Muscle of leg (tissue), 11 donors: Measurements from ENCODE around the gene ARL6IP1. TPM values are rescaled to one million over a fixed set of nuclear protein-coding genes. Genes with fewer than 3 reads are reported as not detected.

Experiments used
- DNase-seq: peaks from one replicate; pipeline ENCODE4 v3.0.0; 2013
- H3K27ac ChIP-seq: one replicate; pipeline ENCODE4 v1.5.1; 2013; ENCODE audit warnings: mild to moderate bottlenecking, low read length, control low read depth
- H3K27me3 ChIP-seq: one replicate; pipeline ENCODE4 v1.6.1; 2013; ENCODE audit warnings: low read length; ENCODE audit not compliant: control insufficient read depth, insufficient read depth
- H3K36me3 ChIP-seq: one replicate; pipeline ENCODE4 v1.6.1; 2013; ENCODE audit warnings: low read length; ENCODE audit not compliant: control insufficient read depth, insufficient read depth
- H3K4me1 ChIP-seq: one replicate; pipeline ENCODE4 v1.6.1; 2013; ENCODE audit warnings: low read length; ENCODE audit not compliant: control insufficient read depth, insufficient read depth
- H3K4me3 ChIP-seq: one replicate; pipeline ENCODE4 v1.5.1; 2013; ENCODE audit warnings: low read length, control low read depth
- H3K9me3 ChIP-seq: replicated peaks from 2 replicates; pipeline ENCODE4 v1.6.1; 2013; ENCODE audit warnings: low read depth, low read length; ENCODE audit not compliant: control insufficient read depth
- WGBS: methylation state at CpG from one replicate; pipeline ENCODE4 v1.1.5; 2013; ENCODE audit warnings: missing lambda C conversion rate; ENCODE audit not compliant: insufficient coverage; 5-methylcytosine and 5-hydroxymethylcytosine counted together
- polyA plus RNA-seq, 8 donors: library from polyadenylated mRNA; unstranded; fragments of 120-200 nt; gene quantifications; one replicate each; pipeline versions ENCODE4 v1.2.1 to v1.2.3, GENCODE V29; 2013; ENCODE audit warnings: inconsistent platforms in 1 of 8, low replicate concordance in 1 of 8; ENCODE audit not compliant: insufficient read length in 8 of 8, insufficient read depth in 1 of 8
- total RNA-seq: library from RNA; stranded (reverse); fragments of 120-200 nt; gene quantifications from one replicate; pipeline ENCODE4 v1.2.4, GENCODE V29; 2013

The ARL6IP1 gene
- total and polyA plus RNA-seq, 9 donors: 70.0 to 134 (median 103) TPM

DNA sequence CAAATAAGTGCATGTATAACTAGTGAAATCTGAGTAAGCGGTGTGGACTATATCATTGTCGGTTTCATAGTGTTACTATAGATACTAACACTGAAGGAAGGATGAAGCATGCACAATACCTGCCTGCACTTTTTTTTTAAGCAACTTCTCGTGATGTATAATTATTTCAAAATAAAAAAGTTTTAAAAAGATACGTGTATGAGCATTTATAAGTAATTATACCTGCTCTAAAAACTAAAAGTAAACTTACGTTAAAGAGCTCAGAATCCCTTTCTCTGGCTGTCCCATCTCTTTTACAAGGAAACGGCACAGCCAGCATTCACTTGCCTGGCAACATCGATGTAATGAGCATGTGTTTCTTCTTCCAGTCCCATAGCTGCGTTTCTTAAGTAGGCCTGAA lies 31.3 kb upstream of the ARL6IP1 start:
- Histone ChIP-seq H3K4me3 (no peak overlapping the region), H3K9me3 (no peaks in the 10 kb centered on the region), H3K27me3 (no peaks in the 10 kb centered on the region), H3K27ac (no peak overlapping the region), H3K4me1 (no peaks in the 10 kb centered on the region), H3K36me3 (peaks cover 60% of the 10 kb centered on the region)
- DNase-seq: no peak
- WGBS: 97% methylated on average over 4 of the region's 8 CpGs

DNA sequence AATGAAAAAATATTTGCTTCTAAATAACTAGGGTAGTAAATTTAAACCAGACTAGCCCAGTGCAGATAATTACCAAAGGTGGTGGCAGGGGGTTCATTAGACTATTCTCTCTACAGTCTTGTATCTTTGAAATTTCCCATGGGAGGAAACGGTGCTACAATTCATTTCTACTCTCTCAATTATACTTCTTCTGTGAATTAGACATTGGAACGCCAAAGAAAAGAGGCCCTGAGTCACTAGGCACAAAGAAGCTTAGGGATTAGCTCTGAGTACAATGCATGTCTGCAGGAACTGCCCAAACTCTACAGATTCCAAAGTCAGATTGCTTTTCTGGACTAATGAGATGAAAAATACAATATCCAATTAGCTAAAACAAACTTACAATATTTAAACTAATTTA lies 30.7 kb upstream of the ARL6IP1 start:
- no CpG with 5 or more reads among the region's 2 CpGs for WGBS
- no peak overlapping the region for H3K4me3 ChIP-seq
- H3K36me3 ChIP-seq: peaks cover 56% of the 10 kb centered on the region
- H3K9me3 ChIP-seq: no peaks in the 10 kb centered on the region
- H3K27me3 ChIP-seq: no peaks in the 10 kb centered on the region
- H3K4me1 ChIP-seq: no peaks in the 10 kb centered on the region
- no peak overlapping the region for H3K27ac ChIP-seq
- no peak for DNase-seq

DNA sequence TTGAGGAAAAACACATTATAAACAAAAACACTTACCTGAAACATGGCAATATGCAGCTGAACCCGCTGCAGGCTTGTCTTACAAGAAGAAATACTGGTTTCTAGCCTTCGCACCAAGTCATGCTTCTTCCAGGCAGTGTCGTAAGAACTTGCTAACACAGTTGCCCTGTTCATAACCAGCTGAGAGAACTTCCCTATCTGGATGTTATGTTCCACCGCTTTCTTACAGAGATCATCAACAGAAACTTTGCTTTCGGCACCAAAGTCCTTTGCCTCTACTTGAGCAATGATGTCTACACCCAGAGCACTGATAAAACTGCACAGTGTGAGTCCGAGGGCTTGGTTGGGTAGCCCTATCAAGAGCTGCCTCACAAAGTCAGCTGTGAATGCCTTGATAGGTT lies 27.9 kb upstream of the ARL6IP1 start:
- 100% methylated on average over 6 of the region's 6 CpGs for WGBS
- peaks cover 35% of the 10 kb centered on the region for H3K36me3 ChIP-seq
- no peak overlapping the region for H3K27ac ChIP-seq
- no peak for DNase-seq
- no peaks in the 10 kb centered on the region for H3K9me3 ChIP-seq
- H3K27me3 ChIP-seq: no peaks in the 10 kb centered on the region
- no peak overlapping the region for H3K4me3 ChIP-seq
- no peaks in the 10 kb centered on the region for H3K4me1 ChIP-seq

DNA sequence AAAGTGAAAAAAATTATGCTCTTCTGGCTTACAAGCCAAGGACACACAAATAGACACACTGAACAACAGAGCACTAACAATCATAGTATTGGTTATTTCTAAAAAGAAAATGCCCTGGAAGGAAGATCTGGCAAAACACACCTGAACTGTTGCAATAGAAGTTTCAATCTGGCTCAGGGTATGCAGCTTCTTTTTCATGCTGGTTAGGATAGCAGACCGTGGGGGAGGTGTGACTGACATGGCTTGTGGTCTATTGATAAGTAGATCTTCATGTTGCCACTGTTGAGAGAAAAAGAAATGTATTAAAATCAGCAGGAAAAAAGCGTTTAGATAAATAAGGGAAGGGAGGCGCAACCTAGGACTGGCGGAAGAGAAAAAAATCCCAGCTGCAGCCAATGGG lies 26.5 kb upstream of the ARL6IP1 start:
- Histone ChIP-seq H3K27ac (no peak overlapping the region), H3K27me3 (no peaks in the 10 kb centered on the region), H3K4me3 (no peak overlapping the region), H3K4me1 (no peaks in the 10 kb centered on the region), H3K36me3 (peaks cover 31% of the 10 kb centered on the region), H3K9me3 (no peaks in the 10 kb centered on the region)
- WGBS: 89% methylated on average over 1 of the region's 4 CpGs
- no peak for DNase-seq

DNA sequence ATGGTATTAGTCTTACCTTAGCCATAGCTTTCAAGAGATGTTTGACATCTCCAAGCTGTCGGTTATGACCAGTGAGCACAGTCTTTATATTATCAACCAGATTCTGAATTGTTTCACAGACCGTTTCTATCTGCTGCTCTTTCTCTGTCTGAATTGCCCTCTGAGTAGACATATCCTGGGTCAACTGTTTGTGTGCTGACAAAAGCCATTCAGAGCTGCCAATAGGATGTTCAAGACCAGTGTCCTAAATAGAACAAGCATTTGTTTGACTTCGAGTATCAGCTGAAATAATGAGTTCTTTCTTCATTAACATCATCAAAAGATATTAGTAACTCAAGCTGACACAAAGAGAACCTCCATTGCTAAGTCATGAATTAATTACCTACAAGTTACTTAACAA lies 14.9 kb upstream of the ARL6IP1 start:
- Histone ChIP-seq H3K4me3 (no peak overlapping the region), H3K27ac (no peak overlapping the region), H3K9me3 (no peaks in the 10 kb centered on the region), H3K36me3 (peaks cover 34% of the 10 kb centered on the region), H3K27me3 (no peaks in the 10 kb centered on the region), H3K4me1 (no peaks in the 10 kb centered on the region)
- no peak for DNase-seq
- 80% methylated on average over 1 of the region's 3 CpGs for WGBS

DNA sequence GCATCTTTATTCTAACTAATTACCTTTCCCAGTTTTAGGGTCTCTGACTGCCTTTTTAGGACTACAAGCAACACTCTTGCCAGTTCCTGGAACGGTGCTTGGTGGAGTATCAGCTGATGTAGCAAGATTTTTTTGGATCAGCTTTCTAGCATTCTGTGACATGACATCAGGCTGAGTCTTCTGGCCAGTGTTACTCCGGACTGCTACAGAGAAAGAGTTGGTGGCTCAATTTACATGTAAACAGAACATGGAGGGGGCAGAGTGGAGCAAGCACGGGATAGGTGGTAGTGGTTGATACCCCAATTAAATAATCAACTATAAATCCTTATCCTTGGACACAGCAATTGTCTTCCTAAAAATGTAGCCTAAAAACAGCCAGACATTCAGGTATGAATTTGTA lies 10.6 kb upstream of the ARL6IP1 start:
- 89% methylated on average over 1 of the region's 3 CpGs for WGBS
- no peak overlapping the region for H3K27ac ChIP-seq
- peaks cover 32% of the 10 kb centered on the region for H3K36me3 ChIP-seq
- H3K27me3 ChIP-seq: no peaks in the 10 kb centered on the region
- no peak for DNase-seq
- H3K9me3 ChIP-seq: no peaks in the 10 kb centered on the region
- no peaks in the 10 kb centered on the region for H3K4me1 ChIP-seq
- H3K4me3 ChIP-seq: no peak overlapping the region

DNA sequence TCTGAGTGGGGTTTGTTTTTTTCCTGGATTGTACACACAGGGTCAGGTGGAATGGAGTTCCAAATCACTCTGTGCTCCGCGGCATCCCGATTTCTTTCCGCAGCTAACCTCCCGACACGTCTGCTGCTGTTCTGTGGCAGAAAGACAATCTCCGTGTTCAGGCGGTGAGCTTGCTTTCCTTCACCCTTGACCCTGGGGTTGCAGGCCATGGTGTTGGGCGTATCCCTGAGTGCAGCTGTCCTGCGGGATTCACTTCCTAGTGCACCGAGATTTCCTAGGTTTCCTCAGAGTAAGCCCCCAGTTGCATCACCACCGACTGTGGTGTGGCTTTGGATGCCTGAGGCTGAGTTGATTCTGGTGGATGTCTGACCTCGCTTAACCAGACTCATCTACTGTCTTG lies 7.8 kb upstream of the ARL6IP1 start:
- 97% methylated on average over 10 of the region's 13 CpGs for WGBS
- H3K36me3 ChIP-seq: peaks cover 28% of the 10 kb centered on the region
- H3K9me3 ChIP-seq: no peaks in the 10 kb centered on the region
- no peak for DNase-seq
- H3K4me1 ChIP-seq: no peaks in the 10 kb centered on the region
- no peak overlapping the region for H3K4me3 ChIP-seq
- H3K27me3 ChIP-seq: no peaks in the 10 kb centered on the region
- no peak overlapping the region for H3K27ac ChIP-seq

DNA sequence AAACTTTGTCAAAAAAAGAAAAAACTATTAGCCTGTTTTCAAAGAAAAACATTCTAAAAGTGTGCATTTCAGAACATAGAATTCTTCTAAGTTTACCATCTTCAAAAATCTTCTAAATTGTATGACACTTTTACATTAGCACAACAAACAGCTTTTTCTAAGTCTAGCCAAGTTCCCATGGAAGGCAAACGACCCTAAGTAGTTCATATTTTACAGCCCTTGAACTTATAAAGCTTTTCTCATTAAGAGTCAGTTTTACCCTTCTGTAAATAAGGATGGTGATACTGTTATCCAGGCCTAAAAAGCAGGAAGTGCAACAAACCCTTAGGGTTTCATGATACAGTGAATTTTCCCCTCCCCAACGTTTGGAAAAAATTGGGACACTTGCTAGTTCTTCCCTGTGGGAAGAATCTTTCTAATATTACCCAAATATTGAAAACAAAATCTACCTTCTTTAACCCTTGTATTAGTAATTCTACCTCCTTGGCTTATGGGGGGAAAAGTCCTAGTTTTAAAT lies 4.0 kb upstream of the ARL6IP1 start:
- no peak overlapping the region for H3K27ac ChIP-seq
- H3K4me3 ChIP-seq: no peak overlapping the region
- WGBS: no CpG with 5 or more reads among the region's 2 CpGs
- peaks cover 2% of the 10 kb centered on the region for H3K4me1 ChIP-seq
- peaks cover 14% of the 10 kb centered on the region for H3K36me3 ChIP-seq
- no peak for DNase-seq
- no peaks in the 10 kb centered on the region for H3K9me3 ChIP-seq
- H3K27me3 ChIP-seq: no peaks in the 10 kb centered on the region

DNA sequence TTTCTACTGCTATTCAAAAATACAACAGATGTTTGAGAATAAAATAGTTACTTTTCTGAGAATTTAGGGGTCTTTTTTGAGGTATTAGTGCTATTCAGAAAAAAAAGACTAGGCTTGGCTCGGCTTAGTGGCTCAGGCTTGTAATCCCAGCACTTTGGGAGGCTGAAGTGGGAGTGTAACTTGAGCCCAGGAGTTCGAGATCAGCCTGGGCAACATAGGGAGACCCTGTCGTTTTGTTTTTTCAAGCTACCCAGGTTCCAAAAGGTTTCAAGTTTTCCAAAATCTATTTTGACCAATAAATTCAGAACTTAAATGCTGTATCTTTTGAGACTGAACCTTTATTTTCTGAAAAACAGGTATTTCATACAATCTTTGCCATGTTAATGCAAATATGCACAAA lies 3.2 kb upstream of the ARL6IP1 start:
- Histone ChIP-seq H3K36me3 (peaks cover 12% of the 10 kb centered on the region), H3K9me3 (no peaks in the 10 kb centered on the region), H3K4me1 (peaks cover 8% of the 10 kb centered on the region), H3K27ac (no peak overlapping the region), H3K27me3 (no peaks in the 10 kb centered on the region), H3K4me3 (no peak overlapping the region)
- DNase-seq: no peak
- WGBS: 20% methylated on average over 2 of the region's 3 CpGs

DNA sequence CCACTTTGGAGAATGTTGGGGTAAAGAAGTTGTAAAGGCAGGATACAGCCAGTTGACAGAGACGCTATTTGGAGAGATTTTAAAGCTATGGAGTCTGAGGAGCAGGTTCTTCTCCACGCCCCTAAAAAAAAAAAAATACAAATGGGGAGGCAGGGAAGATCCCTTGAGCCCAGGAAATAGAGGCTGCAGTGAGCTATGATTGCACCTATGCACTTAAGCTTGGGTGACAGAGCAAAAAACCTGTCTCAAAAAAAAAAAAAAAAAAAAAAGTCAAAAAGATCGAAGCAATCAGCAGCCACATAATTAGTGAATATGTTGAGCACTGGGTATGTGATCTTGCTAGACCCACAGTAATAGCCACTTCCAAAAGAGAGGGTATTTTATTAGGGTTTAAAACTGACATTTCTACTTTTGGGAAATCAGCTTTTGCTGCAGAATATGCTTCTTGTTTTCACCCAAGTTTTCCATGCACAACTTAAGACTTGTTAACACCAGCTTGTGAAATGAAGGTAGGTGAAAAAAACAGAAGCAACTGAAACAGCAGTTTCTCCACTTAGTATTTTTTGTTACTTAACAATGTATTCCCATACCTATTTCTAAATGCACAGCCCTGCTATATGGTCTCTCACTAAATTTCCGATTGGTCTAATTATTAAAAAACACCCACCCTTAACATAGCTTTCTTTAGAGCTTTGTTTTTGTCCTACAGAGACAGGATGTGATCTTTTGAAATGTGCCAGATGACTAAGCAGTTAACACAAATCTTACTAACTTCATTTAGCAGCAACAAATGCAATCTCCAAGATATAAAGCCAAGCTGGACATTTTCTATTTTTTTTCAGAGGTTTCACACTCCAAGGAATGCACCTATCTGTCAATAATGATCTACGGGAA lies 2.5 kb upstream of the ARL6IP1 start:
- no peak overlapping the region for H3K27ac ChIP-seq
- peaks cover 6% of the 10 kb centered on the region for H3K36me3 ChIP-seq
- H3K27me3 ChIP-seq: no peaks in the 10 kb centered on the region
- H3K4me1 ChIP-seq: peaks cover 8% of the 10 kb centered on the region
- H3K4me3 ChIP-seq: no peak overlapping the region
- no peak for DNase-seq
- H3K9me3 ChIP-seq: no peaks in the 10 kb centered on the region
- 40% methylated on average over 1 of the region's 5 CpGs for WGBS
